GM12878 (cell line): Measurements from ENCODE around the gene YRDC. TPM values are rescaled to one million over a fixed set of nuclear protein-coding genes. Genes with fewer than 3 reads are reported as not detected.

Experiments
- CEBPB ChIP-seq, 2 experiments: fragments of 150-350 bp in 1 of 2; IDR thresholded peaks; 2 replicates each; pipeline ENCODE4 v1.6.1; 2012 to 2014; ENCODE audit warnings: low read depth in 2 of 2, low read length in 2 of 2, borderline replicate concordance in 1 of 2, inconsistent platforms in 1 of 2
- CEBPZ ChIP-seq: fragments of 150-350 bp; IDR thresholded peaks from 2 replicates; pipeline ENCODE4 v1.6.1; 2016; ENCODE audit warnings: low read depth, low read length
- CREM ChIP-seq: IDR thresholded peaks from 2 replicates; pipeline ENCODE4 v1.6.1; 2014; ENCODE audit warnings: antibody characterized with exemption, low read depth
- ESRRA ChIP-seq: IDR thresholded peaks from 2 replicates; pipeline ENCODE4 v1.6.1; 2012; ENCODE audit warnings: mild to moderate bottlenecking, low read length, improper control_type of control experiment
- EZH2 ChIP-seq: IDR thresholded peaks from 2 replicates; pipeline ENCODE4 v1.6.1; 2012; ENCODE audit warnings: low read depth, mild to moderate bottlenecking, control low read depth, inconsistent platforms, low read length, borderline replicate concordance; ENCODE audit not compliant: control insufficient read depth
- KLF5 ChIP-seq: fragments of 450-650 bp; IDR thresholded peaks from 2 replicates; pipeline ENCODE4 v1.6.1; 2014; ENCODE audit warnings: mild to moderate bottlenecking; ENCODE audit not compliant: partially characterized antibody
- MTA2 ChIP-seq: fragments of 450-650 bp; IDR thresholded peaks from 2 replicates; pipeline ENCODE4 v1.6.1; 2016; ENCODE audit warnings: low read depth, mild to moderate bottlenecking, moderate library complexity
- NFYB ChIP-seq: IDR thresholded peaks from 2 replicates; pipeline ENCODE4 v1.6.1; 2011; ENCODE audit warnings: low read depth, mild to moderate bottlenecking, low read length, improper control_type of control experiment, moderate library complexity; ENCODE audit not compliant: insufficient read depth
- NR2F1 ChIP-seq: fragments of 450-650 bp; conservative IDR thresholded peaks from 2 replicates; pipeline ENCODE4 v1.6.1; 2017; ENCODE audit warnings: mild to moderate bottlenecking
- PAX5 ChIP-seq: IDR thresholded peaks from 2 replicates; pipeline ENCODE4 v1.6.1; 2011; ENCODE audit warnings: low read depth, low read length, borderline replicate concordance
- POLR2AphosphoS5 ChIP-seq: IDR thresholded peaks from 2 replicates; pipeline ENCODE4 v1.6.1; 2011; ENCODE audit warnings: mild to moderate bottlenecking, low read length, inconsistent platforms
- RAD51 ChIP-seq: fragments of 450-650 bp; IDR thresholded peaks from 2 replicates; pipeline ENCODE4 v1.6.1; 2016; ENCODE audit warnings: moderate library complexity, mild to moderate bottlenecking, inconsistent platforms
- RUNX3 ChIP-seq: IDR thresholded peaks from 2 replicates; pipeline ENCODE4 v1.6.1; 2012; ENCODE audit warnings: low read length, inconsistent platforms
- SPI1 ChIP-seq: IDR thresholded peaks from 2 replicates; pipeline ENCODE4 v1.6.1; 2011; ENCODE audit warnings: low read depth, mild to moderate bottlenecking, low read length, moderate library complexity, borderline replicate concordance; ENCODE audit not compliant: insufficient read depth
- SRF ChIP-seq, 2 experiments: IDR thresholded peaks; 2 replicates each; pipeline ENCODE4 v1.6.1; 2011; ENCODE audit warnings: low read depth in 2 of 2, low read length in 2 of 2, mild to moderate bottlenecking in 1 of 2, moderate library complexity in 1 of 2
- TCF12 ChIP-seq: IDR thresholded peaks from 2 replicates; pipeline ENCODE4 v1.6.1; 2011; ENCODE audit warnings: low read depth, mild to moderate bottlenecking, low read length
- USF1 ChIP-seq: IDR thresholded peaks from 2 replicates; pipeline ENCODE4 v1.6.1; 2011; ENCODE audit warnings: borderline replicate concordance, low read depth, mild to moderate bottlenecking, moderate library complexity, mixed read lengths, low read length; ENCODE audit not compliant: insufficient read depth; ENCODE audit errors: extremely low read length
- ZNF207 ChIP-seq: fragments of 450-650 bp; IDR thresholded peaks from 2 replicates; pipeline ENCODE4 v1.6.1; 2014; ENCODE audit warnings: antibody characterized with exemption, mild to moderate bottlenecking, borderline replicate concordance
- polyA plus RNA-seq, 11 experiments: library from polyadenylated mRNA; depleted of rRNA in 4 of 11; unstranded in 6 of 11; stranded (reverse) in 5 of 11; fragments of >200 nt; fragmentation: Nextera tagmentation in 4 of 11; fragmentation: Illumina TruSeq in 1 of 11; extraction: Ambion mirVana in 4 of 11; extraction: Trizol in 1 of 11; gene quantifications; 1 replicate in 1 of 11; 2 replicates in 10 of 11; pipeline versions ENCODE4 v1.2.1 to v1.2.3, GENCODE V29; 2011 to 2016; ENCODE audit warnings: inconsistent platforms in 2 of 11, missing spikeins in 2 of 11, low read depth in 1 of 11
- total RNA-seq, 4 experiments: library from RNA; depleted of rRNA in 3 of 4; stranded (reverse); fragments of >200 nt in 3 of 4; fragmentation: Illumina TruSeq in 1 of 4; extraction: Trizol in 1 of 4; gene quantifications; 2 replicates each; pipeline versions ENCODE4 v1.2.1 to v1.2.3, GENCODE V29; 2013 to 2021
- TF ChIP-seq, protein P1 (sequence below): fragments of 450-650 bp; IDR thresholded peaks from 2 replicates; pipeline ENCODE4 v1.6.1; 2017; ENCODE audit warnings: antibody characterized with exemption, mild to moderate bottlenecking, moderate library complexity
- TF ChIP-seq, protein P2 (sequence below): IDR thresholded peaks from 2 replicates; pipeline ENCODE4 v1.6.1; 2012; ENCODE audit warnings: low read depth, low read length, improper control_type of control experiment
- TF ChIP-seq, protein P3 (sequence below): IDR thresholded peaks from 2 replicates; pipeline ENCODE4 v1.6.1; 2012; ENCODE audit warnings: low read depth, low read length, improper control_type of control experiment

YRDC gene
- total and polyA plus RNA-seq, 10 of the 15 experiments (the other 5 are each of a cell fraction or from before 2014, with no cell fraction given), result 2.9 to 36.2 (median 19.3) TPM

DNA sequence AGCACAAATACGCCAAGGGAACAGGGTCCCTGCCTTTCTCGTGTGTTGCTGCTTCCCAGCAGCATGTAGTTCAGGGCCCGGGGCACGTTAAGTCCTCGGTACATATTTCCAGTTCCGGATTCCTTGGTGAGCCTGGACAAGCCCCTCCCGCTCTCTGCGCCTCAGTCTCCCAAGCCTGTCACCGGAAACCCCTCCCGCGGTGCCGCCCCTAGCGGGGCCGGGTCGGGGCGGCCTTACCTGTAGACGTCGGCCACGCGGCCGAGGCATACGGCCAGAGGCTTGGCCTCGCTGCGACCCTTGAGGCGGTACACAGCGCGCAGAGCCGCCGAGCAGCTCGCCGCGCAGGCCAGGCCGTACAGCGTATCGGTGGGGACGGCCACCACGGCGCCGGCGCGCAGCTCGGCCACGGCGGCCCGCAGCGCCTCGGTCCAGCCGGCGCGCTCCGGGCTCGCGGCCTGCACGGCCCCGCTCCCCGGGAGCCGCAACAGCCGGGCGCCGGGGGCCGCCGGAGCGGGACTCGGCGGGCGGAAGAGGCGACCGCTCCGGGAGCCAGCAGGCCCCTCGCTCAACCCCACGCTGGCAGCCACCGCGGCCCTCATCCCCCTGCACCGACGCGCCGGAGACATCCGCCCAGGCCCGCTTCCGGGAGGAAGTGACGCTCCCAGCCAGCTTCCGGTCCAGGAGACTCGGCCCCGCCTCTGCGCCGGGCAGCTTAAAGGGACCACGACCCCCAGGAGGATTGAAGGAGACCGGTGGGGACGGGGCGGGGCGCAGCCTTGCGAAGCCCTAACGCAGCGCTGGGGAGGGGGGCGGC lies at the start of gene YRDC, which contains the start of gene C1orf122 (continued):
- TF ChIP-seq, protein P1, sequence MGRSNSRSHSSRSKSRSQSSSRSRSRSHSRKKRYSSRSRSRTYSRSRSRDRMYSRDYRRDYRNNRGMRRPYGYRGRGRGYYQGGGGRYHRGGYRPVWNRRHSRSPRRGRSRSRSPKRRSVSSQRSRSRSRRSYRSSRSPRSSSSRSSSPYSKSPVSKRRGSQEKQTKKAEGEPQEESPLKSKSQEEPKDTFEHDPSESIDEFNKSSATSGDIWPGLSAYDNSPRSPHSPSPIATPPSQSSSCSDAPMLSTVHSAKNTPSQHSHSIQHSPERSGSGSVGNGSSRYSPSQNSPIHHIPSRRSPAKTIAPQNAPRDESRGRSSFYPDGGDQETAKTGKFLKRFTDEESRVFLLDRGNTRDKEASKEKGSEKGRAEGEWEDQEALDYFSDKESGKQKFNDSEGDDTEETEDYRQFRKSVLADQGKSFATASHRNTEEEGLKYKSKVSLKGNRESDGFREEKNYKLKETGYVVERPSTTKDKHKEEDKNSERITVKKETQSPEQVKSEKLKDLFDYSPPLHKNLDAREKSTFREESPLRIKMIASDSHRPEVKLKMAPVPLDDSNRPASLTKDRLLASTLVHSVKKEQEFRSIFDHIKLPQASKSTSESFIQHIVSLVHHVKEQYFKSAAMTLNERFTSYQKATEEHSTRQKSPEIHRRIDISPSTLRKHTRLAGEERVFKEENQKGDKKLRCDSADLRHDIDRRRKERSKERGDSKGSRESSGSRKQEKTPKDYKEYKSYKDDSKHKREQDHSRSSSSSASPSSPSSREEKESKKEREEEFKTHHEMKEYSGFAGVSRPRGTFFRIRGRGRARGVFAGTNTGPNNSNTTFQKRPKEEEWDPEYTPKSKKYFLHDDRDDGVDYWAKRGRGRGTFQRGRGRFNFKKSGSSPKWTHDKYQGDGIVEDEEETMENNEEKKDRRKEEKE, result no peak
- no peak for TF ChIP-seq USF1
- TF ChIP-seq, protein P2, sequence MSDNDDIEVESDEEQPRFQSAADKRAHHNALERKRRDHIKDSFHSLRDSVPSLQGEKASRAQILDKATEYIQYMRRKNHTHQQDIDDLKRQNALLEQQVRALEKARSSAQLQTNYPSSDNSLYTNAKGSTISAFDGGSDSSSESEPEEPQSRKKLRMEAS, result peak; percentile 53; the same call in 1 of the 2 replicates
- no peak for TF ChIP-seq MTA2
- peak; percentile 78 for TF ChIP-seq POLR2AphosphoS5
- TF ChIP-seq, protein P3, sequence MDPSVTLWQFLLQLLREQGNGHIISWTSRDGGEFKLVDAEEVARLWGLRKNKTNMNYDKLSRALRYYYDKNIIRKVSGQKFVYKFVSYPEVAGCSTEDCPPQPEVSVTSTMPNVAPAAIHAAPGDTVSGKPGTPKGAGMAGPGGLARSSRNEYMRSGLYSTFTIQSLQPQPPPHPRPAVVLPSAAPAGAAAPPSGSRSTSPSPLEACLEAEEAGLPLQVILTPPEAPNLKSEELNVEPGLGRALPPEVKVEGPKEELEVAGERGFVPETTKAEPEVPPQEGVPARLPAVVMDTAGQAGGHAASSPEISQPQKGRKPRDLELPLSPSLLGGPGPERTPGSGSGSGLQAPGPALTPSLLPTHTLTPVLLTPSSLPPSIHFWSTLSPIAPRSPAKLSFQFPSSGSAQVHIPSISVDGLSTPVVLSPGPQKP, result peak; percentile 82
- no peak for TF ChIP-seq ZNF207
- no peak for TF ChIP-seq ESRRA
- no peak for TF ChIP-seq NFYB
- peak; percentile 90 for TF ChIP-seq CREM
- TF ChIP-seq CEBPB (IDR thresholded peaks at IDR 0.05; ENCODE audit: borderline replicate concordance in 1 of 2, low read depth in 2 of 2, low read length in 2 of 2), result no peak
- TF ChIP-seq EZH2, result no peak
- TF ChIP-seq KLF5, result no peak
- TF ChIP-seq RUNX3, result no peak
- TF ChIP-seq PAX5, result no peak
- TF ChIP-seq NR2F1, result peak; percentile 62
- peak; percentile 75; the same call in 1 of the 2 replicates for TF ChIP-seq SPI1
- TF ChIP-seq TCF12, result no peak
- TF ChIP-seq SRF (IDR thresholded peaks at IDR 0.05; ENCODE audit: low read depth in 2 of 2, low read length in 2 of 2), result no peak
- no peak for TF ChIP-seq RAD51
- TF ChIP-seq CEBPZ, result no peak
